GM18907 (cell line): ENCODE results near the gene PLA2R1.
A peak's percentile ranks its signal among the peaks of the same experiment; 100 is the strongest.
"Not testable (repeated sequence)": the region's sequence is repeated elsewhere in the genome, so short reads cannot be mapped to it uniquely, and the experiment has no call there.

ENCODE experiments used
- ATAC-seq: cut with Tn5 transposase; IDR thresholded peaks from one replicate; pipeline ENCODE4 v1.9.1; 2021; ENCODE audit warnings: mild to moderate bottlenecking, moderate library complexity; ENCODE audit not compliant: unreplicated experiment

The PLA2R1 gene

GRCh38 chr2:159984034-159984433 is 78.4 kb downstream of the PLA2R1 start:
- no peak for ATAC-seq

- ATAC-seq = no peak
Measured at GRCh38 chr2:159982842-159983785, 79.3 kb downstream of the PLA2R1 start.

GRCh38 chr2:159982270-159982669 is 80.1 kb downstream of the PLA2R1 start:
- no peak for ATAC-seq

GRCh38 chr2:159976527-159977160 is 85.8 kb downstream of the PLA2R1 start:
- no peak for ATAC-seq

GRCh38 chr2:159973325-159973724 is 89.1 kb downstream of the PLA2R1 start:
- ATAC-seq = no peak

- no peak for ATAC-seq
Measured at GRCh38 chr2:159971365-159972152, 90.9 kb downstream of the PLA2R1 start.

GRCh38 chr2:159970548-159970947 is 91.9 kb downstream of the PLA2R1 start:
- ATAC-seq = not testable (repeated sequence)

- no peak for ATAC-seq
Measured at GRCh38 chr2:159968279-159968900, 94.0 kb downstream of the PLA2R1 start.

- peak; percentile 81 for ATAC-seq
Measured at GRCh38 chr2:159963700-159964099, 98.7 kb downstream of the PLA2R1 start.

GRCh38 chr2:159962513-159962912 is 99.9 kb downstream of the PLA2R1 start:
- not testable (repeated sequence) for ATAC-seq

GRCh38 chr2:159961451-159961850 is 101.0 kb downstream of the PLA2R1 start:
- ATAC-seq = no peak

- ATAC-seq = no peak
Measured at GRCh38 chr2:159961037-159961436, 101.4 kb downstream of the PLA2R1 start.

GRCh38 chr2:159960414-159960813 is 102.0 kb downstream of the PLA2R1 start:
- ATAC-seq = peak; percentile 56

- no peak for ATAC-seq
Measured at GRCh38 chr2:159959136-159959535, 103.3 kb downstream of the PLA2R1 start.

GRCh38 chr2:159953136-159953823 is 109.1 kb downstream of the PLA2R1 start:
- no peak for ATAC-seq

GRCh38 chr2:159946326-159946999 is 116.0 kb downstream of the PLA2R1 start:
- ATAC-seq = no peak

- no peak for ATAC-seq
Measured at GRCh38 chr2:159944874-159945273, 117.5 kb downstream of the PLA2R1 start.

GRCh38 chr2:159942146-159942545 is 120.3 kb downstream of the PLA2R1 start:
- ATAC-seq = no peak

- no peak for ATAC-seq
Measured at GRCh38 chr2:159941729-159942128, 120.7 kb downstream of the PLA2R1 start.

- peak; percentile 79 for ATAC-seq
Measured at GRCh38 chr2:159939946-159940345, 122.5 kb downstream of the PLA2R1 start.
